Fibroblast of mammary gland (primary cell): Measurements from ENCODE around the gene RYR3.
A peak's percentile ranks its signal among the peaks of the same experiment; 100 is the strongest.

Experiments
- DNase-seq: peaks from one replicate; pipeline ENCODE4 v3.0.0-alpha.2; 2010; ENCODE audit warnings: low read depth
- H3K4me3 ChIP-seq: 2 replicates; pipeline ENCODE4 v1.5.1; 2011; ENCODE audit warnings: low read depth, mild to moderate bottlenecking, low read length, moderate library complexity; ENCODE audit not compliant: control insufficient read depth
- TF ChIP-seq, protein P1 (sequence below): conservative IDR thresholded peaks from 2 replicates; pipeline ENCODE4 v1.5.1; 2011; ENCODE audit warnings: low read depth, low read length, inconsistent platforms; ENCODE audit not compliant: control insufficient read depth, insufficient read depth

Gene RYR3

GRCh38 chr15:33304924-33305323 is 5.8 kb upstream of the RYR3 start:
- TF ChIP-seq, protein P1, sequence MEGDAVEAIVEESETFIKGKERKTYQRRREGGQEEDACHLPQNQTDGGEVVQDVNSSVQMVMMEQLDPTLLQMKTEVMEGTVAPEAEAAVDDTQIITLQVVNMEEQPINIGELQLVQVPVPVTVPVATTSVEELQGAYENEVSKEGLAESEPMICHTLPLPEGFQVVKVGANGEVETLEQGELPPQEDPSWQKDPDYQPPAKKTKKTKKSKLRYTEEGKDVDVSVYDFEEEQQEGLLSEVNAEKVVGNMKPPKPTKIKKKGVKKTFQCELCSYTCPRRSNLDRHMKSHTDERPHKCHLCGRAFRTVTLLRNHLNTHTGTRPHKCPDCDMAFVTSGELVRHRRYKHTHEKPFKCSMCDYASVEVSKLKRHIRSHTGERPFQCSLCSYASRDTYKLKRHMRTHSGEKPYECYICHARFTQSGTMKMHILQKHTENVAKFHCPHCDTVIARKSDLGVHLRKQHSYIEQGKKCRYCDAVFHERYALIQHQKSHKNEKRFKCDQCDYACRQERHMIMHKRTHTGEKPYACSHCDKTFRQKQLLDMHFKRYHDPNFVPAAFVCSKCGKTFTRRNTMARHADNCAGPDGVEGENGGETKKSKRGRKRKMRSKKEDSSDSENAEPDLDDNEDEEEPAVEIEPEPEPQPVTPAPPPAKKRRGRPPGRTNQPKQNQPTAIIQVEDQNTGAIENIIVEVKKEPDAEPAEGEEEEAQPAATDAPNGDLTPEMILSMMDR = no peak
- no peak for DNase-seq
- no peak overlapping the region for H3K4me3 ChIP-seq

DNA sequence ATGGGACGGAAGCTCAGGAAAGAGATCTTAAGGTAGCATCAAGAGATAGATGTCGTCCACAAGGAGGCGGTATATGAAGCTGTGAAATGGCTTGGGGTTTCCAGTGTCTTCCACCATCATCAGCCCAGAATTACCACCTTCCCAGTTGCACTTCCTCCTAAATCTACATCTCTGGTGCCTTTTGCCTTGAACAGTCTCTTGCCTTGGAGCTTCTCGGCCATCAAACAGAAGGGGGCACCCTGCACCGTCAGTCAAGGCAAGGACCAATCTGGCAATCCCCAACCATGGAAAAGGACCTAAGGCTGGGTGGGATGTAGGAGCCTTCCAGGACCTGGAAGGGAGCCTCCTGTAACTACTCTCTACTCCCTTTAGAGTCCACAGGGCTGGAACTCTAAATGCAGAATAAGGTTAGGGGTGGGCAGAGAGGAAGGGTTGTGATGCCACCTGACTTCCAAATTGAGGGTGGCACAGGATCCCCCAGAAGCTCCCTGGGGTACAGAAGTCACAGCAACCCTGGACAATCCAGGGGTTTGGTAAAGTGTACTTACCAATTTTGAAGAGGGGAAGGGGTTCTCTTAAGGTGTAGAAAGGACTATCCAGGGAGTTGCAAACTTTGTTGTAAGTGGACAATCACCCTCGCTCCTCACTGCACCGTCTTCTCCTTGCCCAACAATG is 1.0 kb upstream of the RYR3 start:
- DNase-seq = peak; percentile 25
- no peak overlapping the region for H3K4me3 ChIP-seq
- TF ChIP-seq, protein P1 = peak; percentile 18

GRCh38 chr15:33311312-33311971 is 675 bp downstream of the RYR3 start:
- TF ChIP-seq, protein P1 = no peak
- H3K4me3 ChIP-seq = no peak overlapping the region
- DNase-seq = no peak

DNA sequence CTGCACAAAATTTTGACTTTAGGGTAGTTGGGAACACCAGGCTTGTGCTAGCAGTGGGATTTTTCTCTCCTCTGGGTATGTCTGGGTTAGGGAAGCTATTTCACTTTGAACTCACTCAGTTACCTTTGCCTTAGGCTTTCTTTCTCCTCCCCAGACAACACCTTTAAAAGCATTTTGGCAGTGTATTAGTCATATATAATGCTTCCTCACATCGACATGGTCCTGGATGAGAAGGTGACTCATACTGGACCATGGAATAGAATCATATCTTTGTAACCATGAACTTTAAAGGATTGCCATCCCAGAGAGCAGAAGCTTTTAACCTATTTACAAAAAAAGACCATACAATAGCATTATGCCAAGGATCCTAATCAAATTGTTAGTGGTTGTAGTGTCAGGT is 2.7 kb downstream of the RYR3 start:
- DNase-seq = no peak
- TF ChIP-seq, protein P1 = no peak
- no peak overlapping the region for H3K4me3 ChIP-seq

DNA sequence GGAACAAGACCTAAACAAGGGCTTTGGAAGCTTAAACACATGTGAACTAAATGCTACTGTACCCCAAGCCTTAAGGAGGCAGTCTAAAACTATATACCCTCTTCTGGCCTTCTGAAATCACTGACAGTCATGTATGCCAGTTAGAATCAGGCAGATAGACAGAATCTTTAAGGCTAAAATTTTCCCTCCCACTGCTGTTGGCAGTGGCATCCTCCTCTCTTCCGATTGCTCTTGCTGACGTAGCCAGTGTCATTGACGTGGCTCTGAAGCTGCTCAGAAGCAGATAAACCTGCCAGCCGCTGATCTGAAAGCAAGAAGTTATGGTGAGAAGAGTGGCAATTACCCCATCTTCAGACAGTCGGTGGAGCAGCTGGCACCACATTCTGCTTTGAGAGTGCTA is 3.3 kb downstream of the RYR3 start:
- H3K4me3 ChIP-seq = no peak overlapping the region
- TF ChIP-seq, protein P1 = no peak
- no peak for DNase-seq

DNA sequence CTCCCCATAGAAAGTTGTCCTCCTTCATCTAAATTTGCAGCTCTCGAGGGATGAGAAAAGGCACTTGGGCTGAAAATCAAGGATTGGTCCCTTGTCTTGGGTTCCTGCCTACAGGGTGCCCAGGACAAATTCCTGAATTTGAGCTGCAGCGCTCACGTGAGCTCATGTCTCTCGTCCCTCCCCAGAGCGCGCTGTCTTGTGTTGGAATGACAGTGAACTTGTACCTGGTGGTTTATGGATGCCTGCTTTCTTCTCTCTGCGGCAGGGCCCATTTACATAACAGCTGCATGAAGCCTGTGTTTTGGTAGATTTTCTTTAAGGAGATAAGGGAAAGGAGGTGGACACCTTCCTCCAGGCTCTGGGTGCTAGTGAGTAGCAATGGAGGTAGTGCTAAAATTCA is 4.3 kb downstream of the RYR3 start:
- H3K4me3 ChIP-seq = no peak overlapping the region
- TF ChIP-seq, protein P1 = no peak
- DNase-seq = no peak

DNA sequence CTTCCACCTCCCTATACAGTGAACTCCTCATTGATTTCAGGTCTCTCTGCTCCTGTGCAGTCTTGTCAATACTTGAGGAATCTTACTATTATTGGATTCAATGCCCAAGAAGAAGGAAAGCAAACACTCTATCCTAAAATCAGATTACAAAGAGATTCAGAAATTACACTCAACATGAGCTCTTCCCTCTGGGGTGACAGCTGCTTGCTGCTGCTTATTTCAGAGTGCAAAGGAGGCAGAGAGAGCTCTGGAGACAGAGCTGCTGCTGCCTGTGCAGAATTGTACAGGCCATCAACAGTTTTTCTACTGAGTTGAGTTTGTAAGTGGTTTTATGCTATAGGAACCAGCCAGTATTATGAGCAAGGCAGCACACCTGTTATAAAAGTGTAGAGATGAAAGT is 7.1 kb downstream of the RYR3 start:
- no peak overlapping the region for H3K4me3 ChIP-seq
- DNase-seq = no peak
- TF ChIP-seq, protein P1 = no peak
